GM19351 (cell line): ENCODE results near the gene DNM2.

ENCODE experiments used
- ATAC-seq: cut with Tn5 transposase; IDR thresholded peaks from one replicate; pipeline ENCODE4 v1.9.1; 2021; ENCODE audit warnings: mild to moderate bottlenecking, moderate library complexity; ENCODE audit not compliant: unreplicated experiment

Gene DNM2

DNA sequence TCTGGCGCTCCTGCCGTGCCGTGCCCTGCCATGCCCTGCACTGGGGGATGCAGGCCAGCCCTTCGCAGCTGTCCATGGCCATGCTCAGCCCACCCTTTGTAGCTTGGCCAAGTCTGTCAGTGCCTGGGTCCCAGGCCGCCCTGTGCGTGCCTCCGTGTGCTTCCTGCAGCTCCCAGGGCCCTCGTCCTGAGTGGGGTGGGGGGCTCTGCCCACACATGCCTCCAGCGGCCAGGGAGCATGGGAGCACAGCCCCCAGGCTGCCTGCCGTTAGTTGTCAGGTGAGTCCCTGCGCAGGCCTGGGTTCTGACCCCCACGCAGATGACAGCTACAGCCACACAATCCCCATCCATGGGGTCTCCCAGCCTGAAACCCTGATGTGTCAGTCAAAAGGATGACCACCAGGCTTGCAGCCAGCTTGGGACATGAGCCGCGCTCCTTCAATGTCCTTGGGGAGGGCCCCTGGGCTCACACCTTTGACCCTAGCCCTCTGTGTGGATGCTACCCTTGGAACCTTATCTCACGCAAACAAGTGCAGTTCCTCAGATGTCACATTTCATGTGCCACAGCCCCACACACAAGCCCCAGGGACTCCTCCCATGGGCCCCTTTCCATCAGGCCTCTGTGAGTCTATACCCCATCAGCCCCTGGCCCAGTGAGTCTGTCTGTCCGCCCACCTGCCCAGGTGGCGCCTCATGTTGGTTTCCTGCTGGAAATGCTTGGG lies 93.7 kb downstream of the DNM2 start:
- ATAC-seq: no peak

DNA sequence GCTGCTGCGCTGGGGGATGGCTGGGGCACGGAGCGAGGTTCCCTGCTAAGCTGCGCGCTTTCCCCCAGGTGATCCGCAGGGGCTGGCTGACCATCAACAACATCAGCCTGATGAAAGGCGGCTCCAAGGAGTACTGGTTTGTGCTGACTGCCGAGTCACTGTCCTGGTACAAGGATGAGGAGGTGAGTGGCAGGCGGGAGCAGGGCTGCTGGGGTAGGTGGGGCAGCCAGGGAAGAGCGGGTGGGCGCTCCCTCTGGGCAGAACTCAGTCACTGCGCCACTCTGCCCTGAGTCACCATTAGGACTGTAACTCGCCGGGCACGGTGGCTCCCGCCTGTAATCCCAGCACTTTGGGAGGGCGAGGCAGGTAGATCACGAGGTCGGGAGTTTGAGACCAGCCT lies 94.3 kb downstream of the DNM2 start:
- ATAC-seq: no peak

DNA sequence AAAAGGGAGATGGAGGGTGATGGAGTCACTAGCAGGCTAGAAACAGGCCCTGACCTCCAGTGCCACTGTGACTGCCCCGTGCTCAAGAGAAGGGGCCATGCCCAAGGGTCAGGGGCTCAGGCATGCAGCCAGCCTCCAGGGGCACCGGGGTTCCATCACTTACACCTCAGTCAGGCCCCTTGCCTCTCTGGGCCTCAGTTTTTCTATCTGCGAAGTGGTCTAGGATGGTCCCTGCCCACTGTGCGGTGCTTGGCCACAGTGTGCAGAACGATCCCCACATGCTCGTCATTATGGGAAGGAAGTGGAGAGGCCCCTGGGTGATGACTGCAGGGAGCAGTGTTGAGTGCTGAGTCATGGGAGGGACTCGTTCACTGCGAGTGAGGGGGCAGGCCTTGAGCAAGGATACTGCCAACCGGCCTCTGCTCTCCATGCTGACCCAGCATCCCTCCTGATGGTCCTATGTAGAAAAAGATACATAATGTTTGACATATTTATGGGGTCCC lies 95.1 kb downstream of the DNM2 start:
- ATAC-seq: no peak

GRCh38 chr19:10815007-10815536 lies 97.2 kb downstream of the DNM2 start:
- no peak for ATAC-seq

DNA sequence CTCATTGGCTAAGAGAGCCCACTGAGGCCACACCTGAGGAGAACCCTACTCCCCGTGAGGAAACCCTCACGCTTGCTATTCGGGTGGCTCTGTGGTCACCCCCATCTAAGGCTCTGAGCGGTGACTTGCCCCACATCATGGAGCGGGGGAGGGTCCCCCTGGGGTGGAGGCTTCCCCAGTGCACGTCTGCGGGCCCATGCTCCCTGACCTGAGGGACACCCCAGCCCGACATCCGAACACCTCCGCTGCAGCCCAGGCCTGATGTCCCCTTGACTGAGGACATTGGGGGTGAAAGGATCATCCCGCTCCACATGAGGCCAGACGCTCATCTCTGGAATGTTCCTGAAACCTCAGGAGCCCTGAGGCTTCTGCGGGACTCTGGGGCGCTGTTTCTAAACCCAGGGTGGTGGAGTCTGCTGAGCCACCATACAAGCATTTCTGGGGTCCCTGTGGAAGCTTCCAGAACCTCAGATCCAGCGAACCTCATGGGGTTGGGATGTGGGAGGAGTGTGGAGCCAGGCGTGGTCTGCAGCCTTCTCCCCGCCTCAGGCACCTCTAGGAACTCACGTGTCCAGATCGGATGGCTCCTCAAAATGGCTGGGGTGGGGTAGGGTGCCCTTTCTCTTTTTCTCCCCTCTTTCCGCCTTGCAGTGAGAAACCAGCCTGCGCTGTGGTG lies 98.2 kb downstream of the DNM2 start:
- ATAC-seq: no peak

- no peak for ATAC-seq
These were observed 98.8 kb downstream of the DNM2 start for GRCh38 chr19:10816691-10817090.

GRCh38 chr19:10817291-10818038 lies 99.6 kb downstream of the DNM2 start:
- no peak for ATAC-seq

DNA sequence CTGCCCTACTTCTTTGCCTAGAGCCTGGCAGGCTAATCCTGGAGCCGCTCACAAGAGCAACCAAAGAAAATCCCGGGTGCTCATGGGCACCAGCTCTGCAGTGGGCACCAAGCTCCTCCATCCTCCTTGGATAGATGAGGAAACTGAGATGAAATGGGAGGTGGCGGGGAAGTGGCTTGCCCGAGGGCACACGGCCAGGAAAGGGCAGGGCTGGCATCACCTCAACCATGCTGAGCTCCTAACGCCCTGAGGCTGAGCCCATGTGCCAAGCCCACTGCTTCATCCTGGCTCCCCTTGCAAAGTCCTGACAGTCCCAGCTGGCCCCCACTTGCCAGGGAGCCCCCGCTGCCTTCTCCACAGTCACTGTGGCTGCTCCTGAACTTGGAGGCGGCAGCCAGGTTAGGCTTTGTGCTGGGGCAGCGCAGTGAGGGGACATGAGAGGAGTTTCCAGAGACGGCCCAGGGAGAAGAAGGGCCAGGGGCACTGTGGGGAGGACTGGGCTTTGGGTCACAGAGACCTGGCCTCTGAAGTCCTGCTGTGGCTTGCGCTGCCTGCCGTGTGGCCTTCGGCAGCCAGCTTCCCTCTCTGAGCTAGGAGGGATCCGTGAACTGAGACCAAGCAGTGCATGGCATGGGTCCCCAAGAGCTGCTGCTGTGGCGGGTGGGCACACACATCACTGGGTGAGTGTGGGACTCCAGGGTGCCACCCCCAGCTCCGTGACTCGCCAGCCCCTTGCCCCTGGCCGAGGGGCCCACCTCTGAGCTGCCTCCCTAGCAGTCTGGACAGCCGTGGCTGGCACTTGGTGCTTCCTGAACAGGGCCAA lies 100.6 kb downstream of the DNM2 start:
- ATAC-seq: no peak

GRCh38 chr19:10819124-10820060 lies 101.5 kb downstream of the DNM2 start:
- no peak for ATAC-seq

DNA sequence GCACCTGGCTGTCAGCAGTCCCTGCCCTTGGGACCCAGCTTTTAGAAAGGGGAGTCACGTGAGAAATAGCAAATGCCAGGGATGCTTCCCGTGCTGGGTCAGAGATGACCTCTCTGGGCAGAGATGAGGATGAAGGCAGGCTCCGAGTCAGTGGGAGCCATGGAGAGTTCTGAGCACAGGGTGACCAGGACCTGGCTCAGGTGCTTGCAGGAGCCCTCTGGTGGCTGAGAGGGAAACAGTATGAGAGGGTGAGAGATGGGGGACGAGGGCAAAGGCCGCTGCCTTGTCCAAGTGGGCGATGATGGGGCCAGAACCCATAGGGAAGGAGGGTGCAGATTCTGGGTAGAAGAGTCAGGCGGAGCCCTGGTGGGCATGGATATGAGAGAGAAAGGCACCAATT lies 102.3 kb downstream of the DNM2 start:
- no peak for ATAC-seq

DNA sequence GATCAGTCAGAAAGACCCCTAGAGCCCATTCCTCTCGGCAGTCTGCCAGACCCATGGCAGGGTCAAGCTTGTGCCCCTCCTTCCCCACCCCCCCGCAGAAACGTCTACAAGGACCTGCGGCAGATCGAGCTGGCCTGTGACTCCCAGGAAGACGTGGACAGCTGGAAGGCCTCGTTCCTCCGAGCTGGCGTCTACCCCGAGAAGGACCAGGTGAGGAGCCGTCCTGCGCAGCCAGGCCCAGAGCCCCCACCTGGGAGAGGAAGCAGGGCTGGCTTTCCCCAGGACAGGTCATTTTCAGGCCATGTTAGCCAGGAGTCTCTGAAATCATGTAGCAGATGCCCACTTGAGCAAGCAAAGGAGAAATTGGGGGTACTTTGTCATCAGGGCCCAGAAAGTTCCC lies 105.8 kb downstream of the DNM2 start:
- ATAC-seq: no peak

DNA sequence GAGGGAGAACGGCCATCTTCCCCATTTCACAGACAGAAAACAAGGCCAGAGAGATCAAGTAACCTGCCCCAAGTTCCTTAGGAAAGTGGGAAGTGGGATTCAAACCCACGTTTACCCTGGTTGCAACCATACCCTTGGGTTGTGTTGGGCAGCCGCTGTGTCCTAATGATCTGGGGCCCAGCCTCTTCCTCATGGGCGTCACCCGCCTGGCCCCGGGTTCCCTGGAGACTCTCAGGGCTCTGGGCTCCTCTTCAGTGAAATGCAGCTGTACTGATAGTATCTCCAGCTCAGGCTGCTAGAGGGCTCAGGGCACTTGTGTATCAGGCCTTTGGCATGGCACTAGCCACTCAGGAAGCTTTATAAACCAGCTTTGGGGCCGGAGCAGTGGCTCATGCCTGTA lies 108.4 kb downstream of the DNM2 start:
- ATAC-seq: no peak

DNA sequence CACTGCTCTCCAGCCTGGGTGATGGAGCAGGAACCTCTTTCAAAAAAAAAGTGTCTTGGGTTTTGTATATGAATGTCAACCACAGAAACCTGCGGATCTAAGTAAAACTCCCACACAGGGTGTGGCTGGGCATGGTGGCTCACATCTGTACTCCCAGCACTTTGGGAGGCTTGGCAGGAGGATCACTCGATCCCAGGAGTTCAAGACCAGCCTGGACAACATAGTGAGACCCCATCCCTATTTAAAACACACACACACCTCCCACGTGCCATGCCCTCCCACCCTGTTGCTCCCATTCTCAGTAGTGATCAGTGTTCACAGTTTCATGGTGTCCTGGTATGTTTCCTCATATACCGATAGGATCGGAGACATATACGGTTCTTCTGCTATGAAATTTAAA lies 109.0 kb downstream of the DNM2 start:
- ATAC-seq: no peak

GRCh38 chr19:10828981-10829821 lies 111.3 kb downstream of the DNM2 start:
- no peak for ATAC-seq

DNA sequence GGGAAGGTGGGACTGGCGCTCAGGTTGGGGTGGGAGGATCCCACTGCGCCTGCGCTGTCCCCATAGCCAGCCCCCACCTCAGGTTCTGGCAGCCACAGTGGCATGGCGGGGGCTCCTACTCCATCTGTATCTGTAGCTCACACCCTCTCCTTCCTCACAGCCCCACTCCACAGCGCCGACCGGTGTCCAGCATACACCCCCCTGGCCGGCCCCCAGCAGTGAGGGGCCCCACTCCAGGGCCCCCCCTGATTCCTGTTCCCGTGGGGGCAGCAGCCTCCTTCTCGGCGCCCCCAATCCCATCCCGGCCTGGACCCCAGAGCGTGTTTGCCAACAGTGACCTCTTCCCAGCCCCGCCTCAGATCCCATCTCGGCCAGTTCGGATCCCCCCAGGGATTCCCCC lies 112.1 kb downstream of the DNM2 start:
- ATAC-seq: no peak

DNA sequence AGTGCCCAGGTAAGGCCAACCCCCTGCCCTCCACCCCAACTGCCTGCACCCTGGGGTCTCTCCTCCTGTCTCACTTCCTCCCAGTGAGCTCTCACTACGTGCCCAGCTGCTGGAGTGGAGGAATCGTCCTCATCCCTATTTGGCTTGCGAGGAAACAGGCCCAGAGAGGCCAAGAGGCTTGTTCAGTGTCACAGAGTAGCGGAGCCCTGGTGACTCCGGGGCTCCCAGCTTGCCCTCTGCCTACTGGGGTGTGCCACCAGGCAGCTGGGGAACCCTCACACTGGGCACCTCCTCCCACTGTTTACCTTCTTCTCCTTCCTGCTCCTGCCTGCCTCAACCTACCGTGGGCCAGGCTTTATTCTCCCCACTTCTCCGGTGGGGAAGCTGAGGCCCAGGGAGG lies 112.5 kb downstream of the DNM2 start:
- no peak for ATAC-seq

GRCh38 chr19:10830931-10831779 lies 113.3 kb downstream of the DNM2 start:
- no peak for ATAC-seq
